GM12873 (cell line): ENCODE measurements around the gene OR2W3.

ENCODE experiments used
- TF ChIP-seq, protein P1 (sequence below): IDR thresholded peaks from 2 replicates; pipeline ENCODE4 v1.5.1; 2012; ENCODE audit warnings: low read depth, mild to moderate bottlenecking, moderate library complexity, low read length, control low read depth; ENCODE audit not compliant: insufficient read depth; ENCODE audit errors: missing control alignments

Gene OR2W3

DNA sequence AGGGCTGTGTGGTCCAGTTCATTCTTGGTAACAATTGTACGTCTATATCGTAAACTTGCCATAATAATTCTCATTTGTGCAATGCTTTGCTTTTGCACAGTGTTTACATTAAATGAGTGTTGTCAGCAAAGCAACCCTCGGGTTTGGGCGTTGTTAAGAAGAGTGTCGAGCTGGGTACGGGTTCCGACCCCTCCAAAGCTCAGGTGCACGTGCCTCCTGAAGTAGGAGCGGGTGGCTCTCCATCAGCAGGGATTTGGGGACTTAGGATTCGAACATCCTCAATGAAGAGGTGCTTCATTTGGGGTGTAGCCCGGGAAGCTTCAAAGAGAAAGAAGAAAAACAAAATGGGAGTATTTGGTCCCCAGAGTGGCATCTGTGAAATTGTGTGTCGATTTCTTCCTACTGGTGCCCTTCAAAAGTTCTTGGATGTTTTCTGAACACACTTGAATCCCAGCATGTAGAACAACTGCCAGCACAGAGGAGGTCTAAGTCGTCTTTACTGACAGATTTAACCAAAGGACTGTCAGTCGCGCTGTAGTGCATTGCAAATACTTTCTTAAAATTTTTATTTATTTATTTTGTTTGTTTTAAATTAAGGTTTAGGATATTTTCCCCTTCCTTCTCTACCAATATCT lies 37.3 kb upstream of the OR2W3 start:
- TF ChIP-seq, protein P1, sequence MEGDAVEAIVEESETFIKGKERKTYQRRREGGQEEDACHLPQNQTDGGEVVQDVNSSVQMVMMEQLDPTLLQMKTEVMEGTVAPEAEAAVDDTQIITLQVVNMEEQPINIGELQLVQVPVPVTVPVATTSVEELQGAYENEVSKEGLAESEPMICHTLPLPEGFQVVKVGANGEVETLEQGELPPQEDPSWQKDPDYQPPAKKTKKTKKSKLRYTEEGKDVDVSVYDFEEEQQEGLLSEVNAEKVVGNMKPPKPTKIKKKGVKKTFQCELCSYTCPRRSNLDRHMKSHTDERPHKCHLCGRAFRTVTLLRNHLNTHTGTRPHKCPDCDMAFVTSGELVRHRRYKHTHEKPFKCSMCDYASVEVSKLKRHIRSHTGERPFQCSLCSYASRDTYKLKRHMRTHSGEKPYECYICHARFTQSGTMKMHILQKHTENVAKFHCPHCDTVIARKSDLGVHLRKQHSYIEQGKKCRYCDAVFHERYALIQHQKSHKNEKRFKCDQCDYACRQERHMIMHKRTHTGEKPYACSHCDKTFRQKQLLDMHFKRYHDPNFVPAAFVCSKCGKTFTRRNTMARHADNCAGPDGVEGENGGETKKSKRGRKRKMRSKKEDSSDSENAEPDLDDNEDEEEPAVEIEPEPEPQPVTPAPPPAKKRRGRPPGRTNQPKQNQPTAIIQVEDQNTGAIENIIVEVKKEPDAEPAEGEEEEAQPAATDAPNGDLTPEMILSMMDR: no peak

DNA sequence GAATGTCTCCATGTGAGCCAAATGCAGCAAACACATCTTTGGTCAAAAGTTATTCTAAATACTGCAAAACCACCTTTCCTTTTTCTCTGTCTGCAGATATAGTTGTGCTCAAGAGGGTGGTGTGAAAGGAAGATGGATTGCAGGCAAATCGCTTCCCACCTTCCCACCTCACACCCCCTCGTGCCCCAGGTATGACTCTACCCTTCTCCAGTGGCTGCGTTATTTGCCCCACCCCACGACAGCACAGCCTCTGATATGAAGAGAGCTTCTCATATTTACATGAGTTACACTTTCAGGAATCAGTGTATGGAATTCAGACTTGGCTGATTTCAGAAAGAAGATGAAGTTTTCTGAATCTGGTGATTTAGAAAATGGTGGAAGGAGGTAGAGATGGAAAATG lies 32.6 kb upstream of the OR2W3 start:
- TF ChIP-seq, protein P1: no peak

DNA sequence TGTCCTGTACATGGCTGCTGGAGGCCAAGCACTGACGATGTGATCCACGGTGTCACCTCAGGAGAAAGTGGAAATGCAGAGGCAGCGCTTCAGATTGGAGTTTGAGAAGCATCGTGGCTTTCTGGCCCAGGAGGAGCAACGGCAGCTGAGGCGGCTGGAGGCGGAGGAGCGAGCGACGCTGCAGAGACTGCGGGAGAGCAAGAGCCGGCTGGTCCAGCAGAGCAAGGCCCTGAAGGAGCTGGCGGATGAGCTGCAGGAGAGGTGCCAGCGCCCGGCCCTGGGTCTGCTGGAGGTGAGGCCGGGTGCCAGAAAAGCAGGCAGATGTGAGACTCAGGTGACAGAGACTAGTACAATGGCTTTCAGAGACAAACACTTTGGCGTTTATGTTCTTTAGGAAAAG lies 30.7 kb upstream of the OR2W3 start:
- TF ChIP-seq, protein P1: no peak

DNA sequence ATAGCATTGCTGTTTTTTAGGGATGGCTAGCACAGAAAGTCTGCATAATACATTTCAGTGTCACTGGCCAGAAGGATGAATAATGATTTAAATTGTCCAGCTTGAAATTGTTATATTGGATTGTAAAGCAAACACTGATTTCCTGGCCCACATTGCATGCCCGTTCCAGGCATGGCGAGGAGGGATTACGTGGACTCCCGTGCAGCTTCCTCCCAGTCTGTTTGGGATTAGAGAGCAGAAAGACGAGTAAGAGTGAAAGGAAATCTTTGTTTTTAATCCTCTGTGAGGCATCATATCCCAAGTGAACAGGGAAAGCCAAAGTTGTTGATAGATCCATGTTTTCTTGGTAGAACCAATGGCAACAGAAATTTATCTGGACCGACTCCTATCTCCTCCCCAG lies 30.0 kb upstream of the OR2W3 start:
- TF ChIP-seq, protein P1: no peak

DNA sequence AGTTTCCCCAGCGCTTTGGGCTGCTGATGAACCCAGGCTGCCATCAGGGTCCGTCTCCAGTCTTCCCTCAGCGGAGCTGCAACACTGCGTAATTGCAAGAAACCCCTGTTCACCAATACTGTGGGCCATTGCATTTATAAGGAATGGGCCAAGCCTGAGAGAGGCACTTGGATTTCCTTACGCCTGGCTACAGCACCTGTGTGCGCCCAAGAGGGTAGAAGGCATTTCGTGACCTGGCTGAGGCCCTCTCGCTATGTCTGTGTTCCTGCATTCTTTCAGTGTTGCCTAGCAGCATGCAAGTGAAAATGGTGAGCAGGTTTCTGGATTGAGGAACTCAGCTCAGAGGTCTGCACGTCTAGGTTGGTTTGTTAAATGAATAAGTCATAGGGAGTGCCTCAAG lies 12.0 kb upstream of the OR2W3 start:
- TF ChIP-seq, protein P1: no peak

DNA sequence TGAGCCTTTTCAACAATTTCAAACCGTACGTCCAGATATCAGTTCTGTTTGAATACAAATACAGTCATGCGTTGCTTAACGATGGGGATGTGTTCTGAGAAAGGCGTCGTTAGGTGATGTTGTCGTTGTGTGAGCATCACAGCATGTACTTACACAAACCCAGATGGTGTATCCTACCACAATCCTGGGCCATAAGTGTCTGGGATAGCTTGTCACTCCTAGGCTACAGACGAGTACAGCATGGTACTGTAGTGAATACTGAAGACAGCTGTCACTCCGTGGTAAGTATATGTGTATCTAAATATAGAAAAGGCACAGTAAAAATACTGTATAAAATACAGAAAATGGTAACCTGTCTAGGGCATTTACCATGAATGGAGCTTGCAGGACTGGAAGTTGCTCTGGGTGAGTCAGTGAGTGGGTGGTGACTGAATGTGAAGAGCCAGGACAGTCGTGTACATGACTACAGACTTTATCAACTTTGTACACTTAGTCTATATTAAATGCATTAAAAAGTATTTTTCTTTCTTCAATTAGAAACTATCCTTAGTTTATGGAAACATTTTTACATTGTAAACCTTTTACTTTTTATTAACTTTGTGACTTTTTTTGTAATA lies 10.5 kb upstream of the OR2W3 start:
- TF ChIP-seq, protein P1: no peak

DNA sequence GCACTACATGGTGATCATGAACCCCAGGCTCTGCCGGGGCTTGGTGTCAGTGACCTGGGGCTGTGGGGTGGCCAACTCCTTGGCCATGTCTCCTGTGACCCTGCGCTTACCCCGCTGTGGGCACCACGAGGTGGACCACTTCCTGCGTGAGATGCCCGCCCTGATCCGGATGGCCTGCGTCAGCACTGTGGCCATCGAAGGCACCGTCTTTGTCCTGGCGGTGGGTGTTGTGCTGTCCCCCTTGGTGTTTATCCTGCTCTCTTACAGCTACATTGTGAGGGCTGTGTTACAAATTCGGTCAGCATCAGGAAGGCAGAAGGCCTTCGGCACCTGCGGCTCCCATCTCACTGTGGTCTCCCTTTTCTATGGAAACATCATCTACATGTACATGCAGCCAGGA lies 589 bp downstream of the OR2W3 start:
- TF ChIP-seq, protein P1: no peak
